ENCODE results near the gene PDXP. TPM values are rescaled to one million over a fixed set of nuclear protein-coding genes. Genes with fewer than 3 reads are reported as not detected.
A peak's percentile ranks its signal among the peaks of the same experiment; 100 is the strongest.

The PDXP gene
- total and polyA plus RNA-seq, 12 donors, result 5.3 to 29.9 (median 21.2) TPM

- ATAC-seq (no peak), DNase-seq (no peak)
- no peaks in the 10 kb centered on the region for H3K27me3 ChIP-seq
- TF ChIP-seq CTCF (IDR thresholded peaks at IDR 0.05), result no peak
- H3K27ac ChIP-seq, result peak overlapping the region in 7 of 10 donors; percentile 13 to 99 (median 95)
- H3K4me1 ChIP-seq, result peaks cover 10 to 43% (median 38%) of the 10 kb centered on the region in 9 donors
- intact Hi-C loops (cut with DNase I), result no loop called here
- 85 to 90% methylated on average over 11 of the region's 11 CpGs for WGBS, 2 donors
- H3K4me3 ChIP-seq, result no peak overlapping the region
- no peaks in the 10 kb centered on the region for H3K9me3 ChIP-seq
- peaks cover 0 to 7% (median 0%) of the 10 kb centered on the region in 9 donors for H3K36me3 ChIP-seq
These were observed 14.5 kb downstream of the PDXP start for GRCh38 chr22:37672920-37673455.

GRCh38 chr22:37674248-37674647, 15.7 kb downstream of the PDXP start:
- no peak for DNase-seq
- TF ChIP-seq CTCF (IDR thresholded peaks at IDR 0.05), result no peak
- H3K4me1 ChIP-seq, result peaks cover 10 to 51% (median 44%) of the 10 kb centered on the region in 9 donors
- no peaks in the 10 kb centered on the region for H3K9me3 ChIP-seq
- no peaks in the 10 kb centered on the region for H3K27me3 ChIP-seq
- peaks cover 0 to 20% (median 0%) of the 10 kb centered on the region in 9 donors for H3K36me3 ChIP-seq
- WGBS, 2 donors, result 87 to 94% methylated on average over 12 of the region's 12 CpGs
- no peak for ATAC-seq
- intact Hi-C loops (cut with DNase I), result loop anchor here in 2 of 10 donors (2.0 kb wide), 2 partner anchors 15 to 79 kb away; partner anchors contain the start of gene PDXP (in 2 of the 2)
- H3K27ac ChIP-seq, result peak overlapping the region; percentile 88 to 99 (median 95)
- peak overlapping the region in 5 of 10 donors; percentile 21 to 79 (median 73) for H3K4me3 ChIP-seq

- Histone ChIP-seq H3K4me1 (peaks cover 10 to 53% (median 44%) of the 10 kb centered on the region in 9 donors), H3K9me3 (no peaks in the 10 kb centered on the region)
These were observed 16.7 kb downstream of the PDXP start, which contains the start of gene LGALS1 for GRCh38 chr22:37674951-37675929. TSS of gene LGALS1 (plus strand) at chr22:37675636. CDS start at chr22:37675703, 67 bp downstream.

More at GRCh38 chr22:37674951-37675929, 16.7 kb downstream of the PDXP start, which contains the start of gene LGALS1:
- Histone ChIP-seq H3K27me3 (no peaks in the 10 kb centered on the region), H3K27ac (peak within 1 kb of the TSS; percentile 88 to 99 (median 95)), H3K4me3 (peak within 1 kb of the TSS; percentile 23 to 79 (median 72)), H3K36me3 (peaks cover 0 to 30% (median 3%) of the 10 kb centered on the region in 9 donors)
- DNase-seq (peak; percentile 96 to 99), ATAC-seq (peak; percentile 86 to 94 (median 90))
- 3% methylated on average over 34 of the region's 34 CpGs for WGBS, 2 donors
- intact Hi-C loops (cut with DNase I), result loop anchor here in 3 of 10 donors (1.0 to 5.0 kb wide), 4 partner anchors 16 to 78 kb away; partner anchors contain the start of gene PDXP (in 3 of the 3)
- TF ChIP-seq CTCF (IDR thresholded peaks at IDR 0.05), result peak in 3 of 9 donors; percentile 51 to 57 (median 53)

All from heart right ventricle (tissue), 16 donors.